Neuron (in vitro differentiated cells): ENCODE results near the gene CRYGS.

Experiments used
- H2AFZ ChIP-seq: one replicate; pipeline ENCODE4 v1.6.1; 2013; ENCODE audit warnings: low read depth, mild to moderate bottlenecking, inconsistent platforms, low read length, moderate library complexity
- H3K27me3 ChIP-seq: one replicate; pipeline ENCODE4 v1.6.1; 2013; ENCODE audit warnings: low read length; ENCODE audit not compliant: insufficient read depth
- H3K36me3 ChIP-seq: one replicate; pipeline ENCODE4 v1.6.1; 2013; ENCODE audit warnings: low read length; ENCODE audit not compliant: insufficient read depth
- H3K4me1 ChIP-seq: one replicate; pipeline ENCODE4 v1.6.1; 2013; ENCODE audit warnings: low read length; ENCODE audit not compliant: insufficient read depth
- H3K4me3 ChIP-seq: 2 replicates; pipeline ENCODE4 v1.5.1; 2013; ENCODE audit warnings: mild to moderate bottlenecking, low read length, moderate library complexity
- H3K9me3 ChIP-seq: one replicate; pipeline ENCODE4 v1.6.1; 2013; ENCODE audit warnings: low read length

Gene CRYGS

DNA sequence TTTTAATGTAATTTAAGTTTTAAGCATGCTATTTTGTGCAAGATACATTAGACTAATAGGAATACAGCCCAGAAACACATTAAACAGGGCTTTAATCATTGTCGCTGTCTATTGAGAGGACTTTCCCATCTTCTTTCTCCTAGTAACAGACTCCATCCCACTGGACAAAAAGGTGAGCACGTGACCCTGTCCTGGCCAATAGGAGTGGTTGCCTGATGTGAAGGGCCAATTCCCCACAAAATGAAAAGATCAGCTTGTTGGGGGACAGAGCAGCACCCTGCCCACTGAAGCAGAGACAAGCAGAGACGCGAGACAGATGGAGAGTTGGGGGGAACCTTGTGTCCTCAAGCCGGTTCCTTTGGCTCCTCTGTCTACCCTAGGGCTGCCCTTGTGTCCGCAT is 21.2 kb downstream of the CRYGS start:
- Histone ChIP-seq H3K36me3 (no peaks in the 10 kb centered on the region), H3K4me1 (peaks cover 4% of the 10 kb centered on the region), H3K27me3 (no peaks in the 10 kb centered on the region), H3K4me3 (no peak overlapping the region), H3K9me3 (no peaks in the 10 kb centered on the region), H2AFZ (no peak overlapping the region)

DNA sequence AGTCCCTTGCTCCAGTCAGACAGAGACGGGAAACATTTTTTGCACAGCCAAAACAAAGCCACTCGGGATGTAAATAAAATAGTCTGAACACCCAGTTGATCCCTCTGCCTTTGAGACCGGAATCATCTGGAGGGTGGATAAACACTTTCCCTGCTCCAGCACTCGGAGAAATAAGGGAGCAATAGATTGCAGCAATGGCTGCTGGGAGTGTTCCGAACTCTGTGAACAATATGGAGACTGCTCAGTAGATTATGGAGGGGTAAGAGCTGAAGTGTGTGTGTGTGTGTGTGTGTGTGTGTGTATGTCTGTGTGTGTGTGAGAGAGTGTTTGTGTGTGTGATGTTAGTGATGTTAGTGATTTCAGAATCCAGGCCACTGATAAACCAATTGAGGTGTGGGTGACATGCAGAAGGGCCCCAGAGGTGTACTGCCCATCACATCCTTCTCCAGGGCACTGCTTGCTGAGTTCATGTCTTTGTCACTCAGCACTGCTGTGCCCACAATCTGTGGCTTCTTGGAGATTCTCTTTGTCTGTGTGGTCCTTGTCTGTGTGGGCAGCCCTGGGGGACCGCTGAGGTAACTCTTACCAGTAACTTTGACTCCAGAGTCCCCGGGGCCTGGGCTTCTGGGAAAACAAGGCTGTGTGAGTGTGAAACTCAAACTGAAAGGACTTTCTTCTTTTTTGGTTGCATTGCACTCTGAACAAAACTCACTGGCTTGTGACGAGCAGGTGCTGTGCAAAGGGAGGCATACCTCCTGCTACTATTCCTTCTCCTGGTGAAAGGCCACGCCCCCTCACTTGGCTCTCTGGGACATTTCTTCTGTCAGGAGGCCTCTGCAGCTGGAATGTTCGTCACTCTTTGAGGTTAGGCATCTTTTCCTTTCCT is 23.0 kb downstream of the CRYGS start:
- H3K36me3 ChIP-seq: no peaks in the 10 kb centered on the region

DNA sequence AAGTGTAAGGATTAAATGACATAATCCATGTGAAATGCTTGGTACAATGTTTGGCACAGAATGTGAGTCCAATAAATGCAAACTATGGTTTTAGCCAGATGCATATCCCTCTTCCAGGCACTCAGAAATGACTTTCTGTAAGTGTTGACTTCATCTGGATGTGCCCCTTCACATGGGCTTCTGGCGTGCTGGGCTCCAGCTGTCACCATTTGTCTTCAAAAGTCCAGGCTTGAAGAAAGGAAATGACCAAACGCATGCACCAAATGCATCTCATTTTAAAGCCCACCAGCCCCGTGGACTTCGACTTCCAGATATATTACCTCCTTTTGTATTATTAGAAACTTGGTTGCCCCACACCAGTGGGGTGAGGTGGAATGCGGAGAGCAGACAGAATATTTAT is 23.7 kb downstream of the CRYGS start:
- H3K27me3 ChIP-seq: no peaks in the 10 kb centered on the region

More for the DNA sequence above, 23.0 kb downstream of the CRYGS start:
- H2AFZ ChIP-seq: peak overlapping the region; percentile 3
- no peak overlapping the region for H3K4me3 ChIP-seq
- H3K9me3 ChIP-seq: no peaks in the 10 kb centered on the region
- H3K27me3 ChIP-seq: no peaks in the 10 kb centered on the region
- H3K4me1 ChIP-seq: peaks cover 4% of the 10 kb centered on the region

GRCh38 chr3:186519021-186519658 is 25.0 kb downstream of the CRYGS start:
- no peaks in the 10 kb centered on the region for H3K9me3 ChIP-seq
- H3K36me3 ChIP-seq: no peaks in the 10 kb centered on the region
- H3K4me1 ChIP-seq: peaks cover 4% of the 10 kb centered on the region
- H3K4me3 ChIP-seq: no peak overlapping the region
- no peaks in the 10 kb centered on the region for H3K27me3 ChIP-seq
- H2AFZ ChIP-seq: no peak overlapping the region

More for the DNA sequence above, 23.7 kb downstream of the CRYGS start:
- no peak overlapping the region for H3K4me3 ChIP-seq
- H3K4me1 ChIP-seq: peaks cover 4% of the 10 kb centered on the region
- H3K9me3 ChIP-seq: no peaks in the 10 kb centered on the region
- no peaks in the 10 kb centered on the region for H3K36me3 ChIP-seq
- H2AFZ ChIP-seq: no peak overlapping the region

DNA sequence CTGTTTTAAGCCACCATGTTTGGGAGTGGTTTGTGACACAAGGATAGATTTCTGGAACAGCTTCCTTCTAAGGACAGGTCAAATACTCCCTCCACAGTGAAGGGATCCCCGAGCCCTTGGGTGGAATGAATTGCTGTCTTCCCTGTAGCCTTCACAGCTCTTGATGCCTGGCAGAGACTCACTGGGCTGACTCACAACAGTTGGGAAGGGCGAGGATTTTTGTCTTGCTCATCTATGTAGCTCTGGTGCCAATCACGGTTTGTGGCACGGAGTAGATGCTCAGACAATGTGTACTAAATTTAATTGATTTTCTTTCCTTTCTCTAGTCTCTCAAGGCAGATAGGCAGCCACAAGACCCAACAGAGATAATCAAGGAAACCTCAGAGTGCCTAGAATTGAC is 27.0 kb downstream of the CRYGS start:
- Histone ChIP-seq H3K9me3 (no peaks in the 10 kb centered on the region), H3K4me1 (peaks cover 9% of the 10 kb centered on the region), H3K4me3 (no peak overlapping the region), H2AFZ (no peak overlapping the region), H3K27me3 (no peaks in the 10 kb centered on the region), H3K36me3 (no peaks in the 10 kb centered on the region)

DNA sequence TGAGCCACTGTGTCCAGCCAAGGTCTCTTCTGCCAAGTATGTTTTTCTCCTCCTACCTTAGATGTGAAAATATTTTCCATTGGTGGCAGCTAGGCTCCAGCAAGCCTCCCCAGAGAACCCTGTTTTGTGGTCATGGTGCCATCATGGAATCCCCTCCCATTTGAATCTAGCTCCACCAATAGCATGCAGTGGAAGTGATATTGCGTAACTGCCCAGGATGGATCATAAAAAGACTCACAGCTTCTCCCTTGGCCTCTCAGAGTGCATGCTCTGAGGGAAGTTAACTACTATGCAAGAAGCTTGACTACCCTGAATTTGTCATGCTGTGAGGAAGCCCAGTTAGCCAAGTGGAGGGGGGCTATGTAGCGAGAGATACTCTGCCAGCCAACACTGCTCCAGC is 27.5 kb downstream of the CRYGS start:
- no peaks in the 10 kb centered on the region for H3K27me3 ChIP-seq
- H2AFZ ChIP-seq: no peak overlapping the region
- no peaks in the 10 kb centered on the region for H3K9me3 ChIP-seq
- H3K4me1 ChIP-seq: peaks cover 10% of the 10 kb centered on the region
- H3K4me3 ChIP-seq: no peak overlapping the region
- no peaks in the 10 kb centered on the region for H3K36me3 ChIP-seq

DNA sequence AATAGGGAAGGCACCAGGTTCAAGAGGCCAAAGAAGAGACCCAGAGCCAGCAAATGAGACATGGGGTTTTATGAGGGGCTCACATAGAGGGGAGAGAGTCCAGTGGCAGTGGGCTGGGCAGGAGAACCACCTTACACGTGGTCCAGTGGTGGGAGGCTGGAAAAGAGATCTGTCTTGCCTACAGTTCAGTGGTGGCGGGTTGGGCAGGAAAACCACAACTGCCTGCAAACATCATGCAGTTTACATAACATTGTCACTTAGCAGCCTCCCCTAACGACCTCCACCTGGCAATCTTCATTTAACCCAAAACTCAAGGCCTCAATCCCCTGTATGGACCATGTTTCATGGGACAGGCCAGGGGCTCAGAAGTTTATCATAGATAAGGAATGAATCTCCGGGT is 29.1 kb downstream of the CRYGS start:
- Histone ChIP-seq H3K4me3 (no peak overlapping the region), H3K9me3 (no peaks in the 10 kb centered on the region), H2AFZ (no peak overlapping the region), H3K36me3 (no peaks in the 10 kb centered on the region), H3K4me1 (peaks cover 10% of the 10 kb centered on the region), H3K27me3 (no peaks in the 10 kb centered on the region)

GRCh38 chr3:186514296-186515002 is 29.7 kb downstream of the CRYGS start:
- H3K9me3 ChIP-seq: no peaks in the 10 kb centered on the region
- H3K4me3 ChIP-seq: no peak overlapping the region
- no peak overlapping the region for H2AFZ ChIP-seq
- H3K36me3 ChIP-seq: no peaks in the 10 kb centered on the region
- no peaks in the 10 kb centered on the region for H3K27me3 ChIP-seq
- peaks cover 10% of the 10 kb centered on the region for H3K4me1 ChIP-seq

- no peak overlapping the region for H2AFZ ChIP-seq
- no peaks in the 10 kb centered on the region for H3K9me3 ChIP-seq
- peaks cover 10% of the 10 kb centered on the region for H3K4me1 ChIP-seq
- H3K4me3 ChIP-seq: no peak overlapping the region
- H3K36me3 ChIP-seq: no peaks in the 10 kb centered on the region
- H3K27me3 ChIP-seq: no peaks in the 10 kb centered on the region
These were observed 30.8 kb downstream of the CRYGS start for GRCh38 chr3:186513386-186513785.

GRCh38 chr3:186512570-186513302 is 31.4 kb downstream of the CRYGS start:
- no peaks in the 10 kb centered on the region for H3K27me3 ChIP-seq
- H2AFZ ChIP-seq: no peak overlapping the region
- H3K4me1 ChIP-seq: peaks cover 10% of the 10 kb centered on the region
- no peaks in the 10 kb centered on the region for H3K9me3 ChIP-seq
- no peak overlapping the region for H3K4me3 ChIP-seq
- no peaks in the 10 kb centered on the region for H3K36me3 ChIP-seq

DNA sequence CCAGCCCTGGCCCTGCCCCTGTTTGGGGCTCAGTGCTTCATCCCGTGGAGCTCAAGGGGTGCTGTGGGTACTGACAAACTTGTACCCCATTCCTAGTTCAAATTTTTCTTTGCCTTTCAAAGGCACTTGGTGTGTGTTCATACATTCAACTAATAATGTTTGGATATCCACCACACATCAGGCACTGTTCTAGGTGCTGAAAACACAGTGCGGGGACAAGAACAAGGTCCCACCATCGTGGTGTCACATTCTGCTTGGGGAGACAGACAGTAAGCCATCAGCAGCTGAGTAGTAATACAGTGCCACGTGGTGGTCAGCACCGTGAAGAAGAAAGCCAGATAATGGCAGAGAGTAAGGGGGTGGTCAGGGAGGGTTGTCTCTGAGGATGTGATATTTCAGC is 32.5 kb downstream of the CRYGS start:
- no peak overlapping the region for H3K4me3 ChIP-seq
- H3K9me3 ChIP-seq: no peaks in the 10 kb centered on the region
- H3K27me3 ChIP-seq: no peaks in the 10 kb centered on the region
- peaks cover 10% of the 10 kb centered on the region for H3K4me1 ChIP-seq
- H3K36me3 ChIP-seq: no peaks in the 10 kb centered on the region
- H2AFZ ChIP-seq: no peak overlapping the region

- Histone ChIP-seq H3K36me3 (no peaks in the 10 kb centered on the region), H3K27me3 (no peaks in the 10 kb centered on the region), H3K9me3 (no peaks in the 10 kb centered on the region), H2AFZ (no peak overlapping the region), H3K4me3 (no peak overlapping the region), H3K4me1 (peaks cover 10% of the 10 kb centered on the region)
These were observed 32.9 kb downstream of the CRYGS start for GRCh38 chr3:186511245-186511644.
